Testis (tissue), 3 donors: ENCODE results near the gene FAM234B. TPM values are rescaled to one million over a fixed set of nuclear protein-coding genes. Genes with fewer than 3 reads are reported as not detected.

Experiments
- DNase-seq: peaks from one replicate; pipeline ENCODE4 v3.0.0-alpha.2; 2019
- H3K27ac ChIP-seq, 2 donors: fragments of 200-600 bp; sonication (generic); one replicate each; pipeline ENCODE4 v1.5.1; 2019
- H3K27me3 ChIP-seq: fragments of 200-600 bp; sonication (generic); one replicate; pipeline ENCODE4 v1.5.1; 2019
- H3K36me3 ChIP-seq: fragments of 200-600 bp; sonication (generic); one replicate; pipeline ENCODE4 v1.5.1; 2017; ENCODE audit warnings: low read depth; ENCODE audit errors: missing control alignments
- H3K4me1 ChIP-seq: fragments of 200-600 bp; sonication (generic); one replicate; pipeline ENCODE4 v1.5.1; 2019
- H3K4me3 ChIP-seq, 2 donors: fragments of 200-600 bp; sonication (generic); one replicate each; pipeline ENCODE4 v1.5.1; 2017 to 2019
- H3K9me3 ChIP-seq: fragments of 200-600 bp; sonication (generic); one replicate; pipeline ENCODE4 v1.5.1; 2017
- CTCF ChIP-seq, 3 experiments: fragments of 450-650 bp in 2 of 3; fragments of 200-600 bp in 1 of 3; sonication (generic) in 1 of 3; IDR thresholded peaks; one replicate each; pipeline ENCODE4 v1.5.1; 2016 to 2019; ENCODE audit warnings: antibody characterized with exemption in 3 of 3, mild to moderate bottlenecking in 2 of 3, moderate library complexity in 1 of 3
- POLR2A ChIP-seq: fragments of 450-650 bp; IDR thresholded peaks from one replicate; pipeline ENCODE4 v1.6.1; 2017; ENCODE audit warnings: antibody characterized with exemption, mild to moderate bottlenecking, moderate library complexity
- WGBS, 2 donors: methylation state at CpG; one replicate each; pipeline ENCODE4 v1.1.5; 2018; 5-methylcytosine and 5-hydroxymethylcytosine counted together
- intact Hi-C: fragments of 100-400 bp; cut with DNase I; formaldehyde crosslinking; loops from one replicate; pipeline ENCODE4 v1.15.1; 2023; ENCODE audit warnings: low total_unique reads
- polyA plus RNA-seq: library from polyadenylated mRNA; stranded (reverse); fragments of 350-450 nt; fragmentation: Illumina TruSeq; extraction: RNeasy Lipid Tissue Mini Kit (QIAGEN cat#74804); gene quantifications from one replicate; pipeline ENCODE4 v1.2.3, GENCODE V29; 2014; ENCODE audit warnings: low read depth, low replicate concordance; ENCODE audit not compliant: insufficient read depth
- total RNA-seq, 2 donors: library from RNA; depleted of rRNA; stranded (reverse); fragments of >200 nt; gene quantifications; one replicate each; pipeline ENCODE4 v1.2.3, GENCODE V29; 2016

FAM234B gene
- total and polyA plus RNA-seq, 3 donors from 2014 or later, result 11.0 to 13.2 (median 13.0) TPM

DNA sequence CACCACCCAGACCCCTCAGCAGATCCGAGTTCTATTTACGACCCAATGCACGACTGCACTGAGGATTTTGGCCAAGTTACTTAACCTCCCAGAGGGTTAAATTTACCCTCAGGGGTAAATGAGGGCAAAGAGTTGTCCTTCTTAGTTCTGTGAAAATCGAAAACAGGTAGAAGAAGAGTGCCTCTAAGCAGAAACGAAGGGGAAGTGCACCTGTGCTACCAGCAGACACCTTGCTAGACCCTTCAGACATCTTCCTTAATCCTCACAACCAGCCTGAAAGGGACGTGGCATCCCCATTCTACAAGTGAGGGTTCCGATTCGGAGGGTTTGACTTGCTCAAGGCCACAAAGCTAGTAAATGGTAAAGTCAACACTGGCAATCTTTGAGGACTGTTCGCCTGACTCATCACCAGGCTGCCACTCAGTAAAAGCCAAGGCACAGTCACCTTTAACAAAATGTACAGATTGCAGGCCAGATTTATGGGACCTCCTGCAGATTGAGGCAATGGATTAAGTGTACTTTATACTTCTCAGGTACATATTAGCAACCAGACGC, 57.7 kb downstream of the FAM234B start:
- Histone ChIP-seq H3K9me3 (no peaks in the 10 kb centered on the region), H3K27ac (peak overlapping the region; percentile 86 to 95), H3K4me1 (peaks cover 27% of the 10 kb centered on the region), H3K36me3 (no peaks in the 10 kb centered on the region), H3K27me3 (no peaks in the 10 kb centered on the region), H3K4me3 (peak overlapping the region; percentile 67 to 74)
- WGBS, 2 donors, result 45 to 55% methylated on average over 10 of the region's 10 CpGs
- DNase-seq, result no peak
- no peak for TF ChIP-seq CTCF (IDR thresholded peaks at IDR 0.05)
- TF ChIP-seq POLR2A, result no peak
- intact Hi-C loops, result loop anchor here (5.0 kb wide), 1 partner anchor 95 kb away; the partner anchor contains the start of gene EMP1

DNA sequence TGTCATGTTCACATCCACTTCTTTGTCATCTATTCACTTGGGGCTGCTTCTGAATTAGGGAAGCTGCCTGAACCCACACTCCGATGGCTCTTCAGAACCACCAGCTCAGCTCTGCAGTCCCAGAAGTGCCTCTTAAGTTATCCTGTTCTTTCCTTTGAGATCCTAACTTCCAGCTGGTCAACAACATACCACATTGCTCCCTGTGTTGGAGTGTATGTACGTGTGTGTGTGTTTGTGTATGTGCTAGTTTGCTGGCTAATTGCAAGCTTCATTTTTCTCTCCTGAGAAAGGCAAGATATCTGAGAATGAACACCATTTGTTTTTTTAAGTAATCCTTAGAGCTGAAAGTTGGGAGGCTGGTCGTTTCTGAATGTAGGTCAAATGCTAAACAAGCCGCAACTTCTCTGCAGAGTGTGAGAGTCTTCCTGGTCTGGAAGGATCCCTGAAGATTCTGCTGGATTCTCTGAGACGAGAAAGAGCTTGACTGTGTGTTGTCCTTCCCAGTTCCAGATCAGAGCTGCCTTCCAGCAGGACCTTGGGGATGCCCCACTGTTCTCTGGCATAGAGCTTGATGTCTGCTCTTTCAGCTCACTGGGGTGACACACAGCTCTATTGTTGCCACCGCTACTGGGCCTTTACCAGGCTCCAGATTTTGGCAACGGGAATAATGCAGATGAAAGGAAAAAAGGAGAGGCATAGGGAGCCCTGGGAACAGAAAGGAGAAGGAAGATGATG, 58.4 kb downstream of the FAM234B start:
- intact Hi-C loops, result loop anchor here (5.0 kb wide), 1 partner anchor 95 kb away; the partner anchor contains the start of gene EMP1
- Histone ChIP-seq H3K9me3 (no peaks in the 10 kb centered on the region), H3K4me1 (peaks cover 24% of the 10 kb centered on the region), H3K27ac (peak overlapping the region in 1 of 2 donors; percentile 95), H3K4me3 (no peak overlapping the region), H3K27me3 (no peaks in the 10 kb centered on the region), H3K36me3 (no peaks in the 10 kb centered on the region)
- no peak for DNase-seq
- 48 to 51% methylated on average over 7 of the region's 7 CpGs for WGBS, 2 donors
- TF ChIP-seq CTCF (IDR thresholded peaks at IDR 0.05), result no peak
- no peak for TF ChIP-seq POLR2A

- Histone ChIP-seq H3K9me3 (no peaks in the 10 kb centered on the region), H3K36me3 (no peaks in the 10 kb centered on the region), H3K27me3 (no peaks in the 10 kb centered on the region), H3K4me1 (peaks cover 24% of the 10 kb centered on the region), H3K27ac (peak within 1 kb of the TSS in 1 of 2 donors; percentile 95), H3K4me3 (no peak within 1 kb of the TSS)
- intact Hi-C loops, result loop anchor here (5.0 kb wide), 1 partner anchor 94 kb away; the partner anchor contains the start of gene EMP1
- 85 to 90% methylated on average over 7 to 8 of the region's 8 CpGs for WGBS, 2 donors
- TF ChIP-seq CTCF (IDR thresholded peaks at IDR 0.05) (no peak), POLR2A (no peak)
- DNase-seq, result no peak
Observed at GRCh38 chr12:13103391-13104033, 59.3 kb downstream of the FAM234B start, which contains the start of gene GSG1. Gene GSG1, minus strand, starts transcription at chr12:13103667. Its CDS starts 155 bp downstream, at chr12:13103512.

GRCh38 chr12:13104409-13104808, 60.2 kb downstream of the FAM234B start:
- intact Hi-C loops, result loop anchor here (5.0 kb wide), 1 partner anchor 93 kb away; the partner anchor contains the start of gene EMP1
- TF ChIP-seq CTCF (IDR thresholded peaks at IDR 0.05) (no peak), POLR2A (no peak)
- Histone ChIP-seq H3K27ac (no peak overlapping the region), H3K27me3 (no peaks in the 10 kb centered on the region), H3K4me1 (peaks cover 24% of the 10 kb centered on the region), H3K9me3 (no peaks in the 10 kb centered on the region), H3K36me3 (no peaks in the 10 kb centered on the region), H3K4me3 (no peak overlapping the region)
- WGBS, 2 donors, result 90 to 91% methylated on average over 3 of the region's 3 CpGs
- DNase-seq, result no peak
